ENCODE results near the gene IFT122. TPM values are rescaled to one million over a fixed set of nuclear protein-coding genes. Genes with fewer than 3 reads are reported as not detected.
A peak's percentile ranks its signal among the peaks of the same experiment; 100 is the strongest.

The IFT122 gene
- total RNA-seq, 1 donor from 2014 or later = 41.6 TPM

GRCh38 chr3:129558772-129559564 is 118.9 kb downstream of the IFT122 start:
- no peak for TF ChIP-seq CTCF (conservative IDR thresholded peaks at IDR 0.05)
- Mint-ChIP-seq H3K27ac (no peak overlapping the region), H3K4me1 (ENCODE audit: unreplicated experiment) (peaks cover 35% of the 10 kb centered on the region), H3K4me3 (no peak overlapping the region), H3K9me3 (no peaks in the 10 kb centered on the region), H3K36me3 (peaks cover 5% of the 10 kb centered on the region), H3K27me3 (no peaks in the 10 kb centered on the region)
- DNase-seq (ENCODE audit: extremely low spot score, unreplicated experiment) = no peak

GRCh38 chr3:129559565-129560079 is 119.6 kb downstream of the IFT122 start:
- Mint-ChIP-seq H3K9me3 (no peaks in the 10 kb centered on the region), H3K36me3 (peaks cover 5% of the 10 kb centered on the region), H3K4me3 (no peak overlapping the region), H3K4me1 (ENCODE audit: unreplicated experiment) (peaks cover 28% of the 10 kb centered on the region), H3K27ac (no peak overlapping the region), H3K27me3 (no peaks in the 10 kb centered on the region)
- no peak for TF ChIP-seq CTCF (conservative IDR thresholded peaks at IDR 0.05)
- DNase-seq (ENCODE audit: extremely low spot score, unreplicated experiment) = no peak

- H3K27me3 Mint-ChIP-seq = no peaks in the 10 kb centered on the region
- peaks cover 24% of the 10 kb centered on the region for H3K4me1 Mint-ChIP-seq (ENCODE audit: unreplicated experiment)
- no peaks in the 10 kb centered on the region for H3K9me3 Mint-ChIP-seq
- H3K4me3 Mint-ChIP-seq = peak overlapping the region; percentile 7
- DNase-seq (ENCODE audit: extremely low spot score, unreplicated experiment) = no peak
- H3K27ac Mint-ChIP-seq = peak overlapping the region; percentile 37
- no peak for TF ChIP-seq CTCF (conservative IDR thresholded peaks at IDR 0.05)
- peaks cover 5% of the 10 kb centered on the region for H3K36me3 Mint-ChIP-seq
Observed at GRCh38 chr3:129560269-129560787, 120.3 kb downstream of the IFT122 start.

GRCh38 chr3:129560911-129561594 is 121.0 kb downstream of the IFT122 start:
- Mint-ChIP-seq H3K36me3 (peaks cover 5% of the 10 kb centered on the region), H3K27me3 (no peaks in the 10 kb centered on the region), H3K27ac (peak overlapping the region; percentile 37), H3K4me3 (peak overlapping the region; percentile 7), H3K9me3 (no peaks in the 10 kb centered on the region), H3K4me1 (ENCODE audit: unreplicated experiment) (peaks cover 24% of the 10 kb centered on the region)
- DNase-seq (ENCODE audit: extremely low spot score, unreplicated experiment) = no peak
- no peak for TF ChIP-seq CTCF (conservative IDR thresholded peaks at IDR 0.05)

- H3K27ac Mint-ChIP-seq = no peak overlapping the region
Observed at GRCh38 chr3:129561619-129562248, 121.7 kb downstream of the IFT122 start.

More at GRCh38 chr3:129561619-129562248, 121.7 kb downstream of the IFT122 start:
- Mint-ChIP-seq H3K4me3 (no peak overlapping the region), H3K27me3 (no peaks in the 10 kb centered on the region), H3K9me3 (no peaks in the 10 kb centered on the region), H3K4me1 (ENCODE audit: unreplicated experiment) (peaks cover 23% of the 10 kb centered on the region), H3K36me3 (peaks cover 5% of the 10 kb centered on the region)
- TF ChIP-seq CTCF (conservative IDR thresholded peaks at IDR 0.05) = no peak
- no peak for DNase-seq (ENCODE audit: extremely low spot score, unreplicated experiment)

Data from type B pancreatic cell (in vitro differentiated cells).